SHP77 (cell line): Measurements from ENCODE around the gene MARCHF5.

Experiments
- DNase-seq, 2 experiments: peaks; one replicate each; lab custom pipeline; 2025; lab: John Stamatoyannopoulos, UW

Gene MARCHF5

GRCh38 chr10:92290837-92291615 is at the start of gene MARCHF5, which contains the start of gene CPEB3:
Gene MARCHF5 (plus strand): TSS chr10:92291167. CDS start chr10:92291495, 328 bp downstream.
Gene CPEB3 (minus strand): TSS chr10:92291078. CDS start chr10:92240350, 50,728 bp downstream.
- peak; percentile 50 to 71 for DNase-seq

GRCh38 chr10:92241501-92241900 is 49.5 kb upstream of the MARCHF5 start:
- no peak for DNase-seq

GRCh38 chr10:92242380-92242779 is 48.6 kb upstream of the MARCHF5 start:
- DNase-seq: no peak

- DNase-seq: peak; percentile 52 to 57
These were observed 47.9 kb upstream of the MARCHF5 start for GRCh38 chr10:92242910-92243671.

- no peak for DNase-seq
These were observed 46.2 kb upstream of the MARCHF5 start for GRCh38 chr10:92244796-92245195.

GRCh38 chr10:92248566-92248965 is 42.4 kb upstream of the MARCHF5 start:
- DNase-seq: no peak

- DNase-seq: no peak
These were observed 27.6 kb upstream of the MARCHF5 start for GRCh38 chr10:92263396-92263795.

- DNase-seq: no peak
These were observed 26.7 kb upstream of the MARCHF5 start for GRCh38 chr10:92264249-92264648.

GRCh38 chr10:92265687-92266258 is 25.2 kb upstream of the MARCHF5 start:
- no peak for DNase-seq

GRCh38 chr10:92267343-92267742 is 23.6 kb upstream of the MARCHF5 start:
- DNase-seq: no peak

GRCh38 chr10:92268748-92269147 is 22.2 kb upstream of the MARCHF5 start:
- DNase-seq: no peak

- no peak for DNase-seq
These were observed 16.9 kb upstream of the MARCHF5 start for GRCh38 chr10:92274071-92274470.

GRCh38 chr10:92278996-92279696 is 11.8 kb upstream of the MARCHF5 start:
- DNase-seq: no peak

- DNase-seq: no peak
These were observed 6.8 kb upstream of the MARCHF5 start for GRCh38 chr10:92284112-92284704.

GRCh38 chr10:92290076-92290836 is 711 bp upstream of the MARCHF5 start:
- peak; percentile 76 to 79 for DNase-seq

GRCh38 chr10:92291616-92291865 is 574 bp downstream of the MARCHF5 start:
- no peak for DNase-seq

GRCh38 chr10:92291921-92292845 is 1.2 kb downstream of the MARCHF5 start:
- DNase-seq: peak in 1 of 2 experiments; percentile 6

- DNase-seq: no peak
These were observed 7.5 kb downstream of the MARCHF5 start for GRCh38 chr10:92298487-92298886.

- no peak for DNase-seq
These were observed 12.1 kb downstream of the MARCHF5 start for GRCh38 chr10:92303096-92303495.

GRCh38 chr10:92304061-92304460 is 13.1 kb downstream of the MARCHF5 start:
- DNase-seq: no peak
